ENCODE results near the gene TRAPPC12.

GRCh38 chr2:3449936-3450335 is 70.4 kb downstream of the TRAPPC12 start:
- TF ChIP-seq SUZ12 (IDR thresholded peaks at IDR 0.05; ENCODE audit: extremely low read depth, insufficient read depth, insufficient read length) (no peak), YY1 (IDR thresholded peaks at IDR 0.05; ENCODE audit: insufficient read depth, insufficient read length) (no peak), ZNF274 (IDR thresholded peaks at IDR 0.05; ENCODE audit: low read depth, low read length) (no peak)
